Astrocyte (in vitro differentiated cells and primary cell): Measurements from ENCODE around the gene ZNF892.

Experiments
- CTCF ChIP-seq: IDR thresholded peaks from 2 replicates; pipeline ENCODE4 v1.5.1; 2011; ENCODE audit warnings: low read depth, mild to moderate bottlenecking, inconsistent platforms, low read length, moderate library complexity; ENCODE audit not compliant: insufficient read depth
- EZH2 ChIP-seq: IDR thresholded peaks from 2 replicates; pipeline ENCODE4 v1.6.1; 2012; ENCODE audit warnings: mild to moderate bottlenecking, low read length, inconsistent platforms; ENCODE audit not compliant: insufficient read depth

- TF ChIP-seq CTCF (no peak), EZH2 (no peak)
Observed at GRCh38 chr2:95208106-95208505, 785 bp downstream of the ZNF892 start.
